HG03025 (cell line): Measurements from ENCODE around the gene CECR2.

ENCODE experiments used
- ATAC-seq: cut with Tn5 transposase; IDR thresholded peaks from one replicate; pipeline ENCODE4 v1.9.1; 2021; ENCODE audit warnings: mild to moderate bottlenecking, moderate library complexity; ENCODE audit not compliant: unreplicated experiment, low FRiP score

The CECR2 gene

DNA sequence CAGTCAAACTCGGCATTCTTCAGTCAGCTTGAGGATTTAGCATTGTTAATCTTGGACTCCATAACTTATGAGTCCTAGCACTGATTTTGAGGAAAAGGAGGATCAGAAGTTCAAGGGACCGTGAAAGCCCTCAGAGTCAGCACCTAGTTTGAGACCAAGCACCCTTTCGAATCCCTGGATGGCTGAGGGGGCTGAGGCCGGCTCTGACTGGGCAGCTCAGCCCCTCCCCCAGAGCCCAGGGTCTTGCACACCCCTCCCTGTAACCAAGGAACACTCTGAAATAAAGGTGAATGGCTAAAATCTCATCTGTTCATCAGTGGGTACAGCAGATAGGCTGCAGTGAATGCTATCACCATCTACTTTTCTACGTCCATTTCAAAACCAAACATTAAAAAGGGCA is 221.3 kb downstream of the CECR2 start:
- no peak for ATAC-seq

DNA sequence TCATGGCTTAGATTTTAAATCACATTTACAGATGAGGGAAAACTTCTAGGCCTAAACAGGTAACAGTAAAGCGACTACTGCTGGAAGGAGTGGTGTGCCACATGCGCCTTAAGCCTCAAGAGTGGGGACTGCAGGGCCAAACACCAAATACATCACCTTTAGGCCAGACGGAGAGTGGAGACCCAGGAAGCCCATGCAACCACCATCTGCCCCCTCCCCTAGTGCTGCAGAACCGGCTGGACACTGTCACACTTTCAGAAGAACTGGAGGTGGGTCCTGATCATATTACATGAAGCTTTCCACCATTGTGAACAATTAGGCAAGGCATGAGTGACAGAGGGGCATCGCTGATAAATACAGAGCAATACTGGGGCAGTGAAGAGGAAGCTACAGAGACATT is 222.9 kb downstream of the CECR2 start:
- no peak for ATAC-seq

DNA sequence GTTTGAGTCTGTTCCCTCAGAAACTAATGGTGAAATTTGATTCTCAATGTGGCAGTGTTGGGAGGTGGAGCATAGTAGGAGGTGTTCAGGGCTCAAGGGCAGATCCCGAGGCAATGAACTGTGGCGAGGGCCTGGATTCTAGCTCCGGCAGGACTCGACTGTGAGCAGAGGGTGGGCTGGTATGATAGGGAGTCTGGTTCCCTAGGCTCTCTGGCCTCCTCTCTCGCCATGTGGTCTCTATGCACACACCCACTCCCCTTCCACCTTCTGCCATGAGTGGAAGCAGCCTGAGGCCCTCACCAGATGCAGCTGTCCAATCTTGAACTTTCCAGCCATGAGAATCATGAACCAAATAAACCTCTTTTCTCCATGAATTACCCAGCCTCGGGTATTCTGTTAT is 227.0 kb downstream of the CECR2 start:
- no peak for ATAC-seq

DNA sequence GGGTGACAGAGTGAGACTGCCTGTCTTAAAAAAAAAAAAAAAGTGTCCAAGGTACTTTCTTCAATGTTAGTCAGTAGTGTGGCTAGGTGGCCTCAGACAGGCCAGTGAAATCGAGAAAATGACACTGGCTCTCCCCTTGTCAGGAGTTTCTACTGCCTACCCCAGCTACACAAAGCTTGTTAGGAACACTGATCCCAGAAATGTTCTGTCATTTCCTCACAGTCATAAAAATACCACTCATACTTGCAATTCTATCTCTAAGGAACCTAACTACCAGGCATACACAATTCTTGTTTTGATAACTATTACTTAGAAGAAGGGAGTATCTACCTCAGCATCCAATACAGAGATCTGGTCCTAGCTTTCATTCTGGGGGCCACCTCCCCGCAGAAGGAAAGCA is 228.0 kb downstream of the CECR2 start:
- ATAC-seq = no peak

DNA sequence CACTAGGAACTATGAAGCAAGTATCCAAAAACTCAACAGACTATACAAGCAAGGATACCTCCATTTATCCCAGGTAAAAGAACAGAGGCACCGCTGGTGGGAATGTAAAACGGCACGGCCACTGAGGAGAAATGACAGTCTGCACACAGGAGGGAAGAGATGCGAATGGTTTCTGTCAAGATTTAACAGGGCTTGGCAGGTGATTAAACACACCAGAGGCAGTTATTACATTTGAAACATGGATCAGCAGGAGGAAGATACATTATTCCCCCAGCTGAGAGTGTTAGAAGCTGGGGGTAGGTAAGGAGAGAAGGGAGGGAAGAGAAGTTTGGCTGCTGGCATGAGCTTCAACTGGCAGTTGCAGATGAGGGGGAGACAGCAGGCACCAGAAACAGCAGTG is 229.1 kb downstream of the CECR2 start:
- ATAC-seq = no peak

DNA sequence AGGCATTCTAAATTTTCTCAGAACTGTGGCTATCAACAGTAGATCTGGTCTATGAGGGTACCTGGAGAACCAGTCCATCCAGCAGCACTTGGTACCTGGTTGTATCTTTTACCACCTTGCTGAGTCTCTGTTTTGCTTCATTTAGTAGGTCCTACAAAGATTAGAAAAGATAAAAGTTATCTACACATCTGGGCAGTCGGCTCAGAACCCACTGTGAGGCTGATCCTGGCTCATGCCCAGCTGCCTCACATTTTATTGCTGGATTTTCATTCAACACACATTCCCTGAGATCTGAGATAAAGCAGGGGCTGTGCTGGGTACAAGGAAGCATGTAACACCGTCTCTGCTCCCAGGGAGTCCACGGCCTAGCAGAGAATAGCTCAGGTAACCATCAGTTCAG is 231.8 kb downstream of the CECR2 start:
- no peak for ATAC-seq

DNA sequence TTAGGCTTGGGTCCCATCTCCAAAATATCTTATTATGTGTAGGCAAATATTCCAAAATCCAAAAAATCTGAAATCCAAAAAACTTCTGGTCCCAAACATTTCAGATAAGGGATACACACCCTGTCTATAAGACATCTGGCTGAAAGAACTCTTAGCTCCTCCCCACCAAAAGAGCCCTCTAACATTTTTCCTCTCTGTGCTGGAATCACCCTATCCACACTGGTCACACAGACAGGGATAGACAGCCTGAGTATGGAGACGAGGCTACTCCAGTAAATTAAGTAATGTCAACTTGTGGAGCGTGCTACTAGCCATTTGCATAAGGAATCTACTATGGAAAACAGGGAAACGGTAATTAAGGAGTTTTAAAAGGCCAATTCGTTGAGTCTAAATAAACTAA is 234.4 kb downstream of the CECR2 start:
- no peak for ATAC-seq

DNA sequence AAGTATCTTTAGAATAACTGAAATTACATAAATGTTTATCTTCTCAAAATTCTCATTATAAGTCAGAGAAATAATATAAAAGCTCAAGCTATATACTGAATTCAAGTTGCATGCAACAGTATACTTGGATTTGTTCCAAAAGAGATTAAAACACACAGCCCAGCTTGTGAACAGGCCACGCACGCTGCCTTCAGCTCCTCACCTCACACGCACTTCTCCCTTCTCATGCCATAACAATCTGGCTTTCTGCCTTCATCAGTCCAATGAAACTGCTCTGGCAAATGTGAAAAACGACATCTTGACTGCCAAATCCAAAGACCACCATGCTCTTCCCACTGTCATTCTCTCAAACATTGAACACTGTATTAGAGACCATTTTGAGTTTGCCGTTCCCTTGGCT is 237.2 kb downstream of the CECR2 start:
- ATAC-seq = no peak
